Natural killer cell (primary cell): ENCODE data around the gene FUT8. TPM values are rescaled to one million over a fixed set of nuclear protein-coding genes. Genes with fewer than 3 reads are reported as not detected.

Experiments used
- ATAC-seq, 3 donors: fragments of 150-1000 bp in 2 of 3; fragments of 200-7000 bp in 1 of 3; cut with Tn5 transposase; 1 replicate in 1 of 3; 2 replicates in 2 of 3; pipeline ENCODE4 v1.10.0; 2021; ENCODE audit warnings: mild to moderate bottlenecking in 2 of 3, moderate library complexity in 2 of 3
- DNase-seq, 2 donors: peaks; one replicate each; pipeline versions ENCODE4 v3.0.0 to v3.0.0-alpha.2; 2013 to 2021; ENCODE audit warnings: mixed read lengths in 1 of 2
- H3K27ac ChIP-seq: one replicate; pipeline ENCODE4 v1.5.1; 2013; ENCODE audit warnings: mild to moderate bottlenecking, low read length
- H3K27me3 ChIP-seq: one replicate; pipeline ENCODE4 v1.6.1; 2013; ENCODE audit warnings: low read length; ENCODE audit not compliant: control insufficient read depth, insufficient read depth
- H3K36me3 ChIP-seq: one replicate; pipeline ENCODE4 v1.6.1; 2013; ENCODE audit warnings: low read length; ENCODE audit not compliant: control insufficient read depth, insufficient read depth
- H3K4me1 ChIP-seq: one replicate; pipeline ENCODE4 v1.6.1; 2013; ENCODE audit warnings: low read length; ENCODE audit not compliant: control insufficient read depth, insufficient read depth
- H3K4me3 ChIP-seq: one replicate; pipeline ENCODE4 v1.5.1; 2013; ENCODE audit warnings: low read length
- H3K9me3 ChIP-seq: one replicate; pipeline ENCODE4 v1.6.1; 2013; ENCODE audit warnings: low read length; ENCODE audit not compliant: control insufficient read depth, insufficient read depth
- H3K27ac Mint-ChIP-seq, 2 donors: one replicate each; pipeline ENCODE4 v1.8.0; 2022; ENCODE audit warnings: mild to moderate bottlenecking in 2 of 2, mixed read lengths in 2 of 2, moderate library complexity in 1 of 2
- H3K27me3 Mint-ChIP-seq, 2 donors: one replicate each; pipeline ENCODE4 v1.8.0; 2022; ENCODE audit warnings: low read depth in 2 of 2, mixed read lengths in 2 of 2
- H3K36me3 Mint-ChIP-seq: one replicate; pipeline ENCODE4 v1.8.0; 2022; ENCODE audit warnings: mixed read lengths
- H3K4me1 Mint-ChIP-seq, 2 donors: one replicate each; pipeline ENCODE4 v1.8.0; 2022; ENCODE audit warnings: mixed read lengths in 2 of 2
- H3K4me3 Mint-ChIP-seq: one replicate; pipeline ENCODE4 v1.8.0; 2022; ENCODE audit warnings: mild to moderate bottlenecking, moderate library complexity, mixed read lengths
- H3K9me3 Mint-ChIP-seq, 2 donors: one replicate each; pipeline ENCODE4 v1.8.0; 2022; ENCODE audit warnings: mixed read lengths in 2 of 2
- CTCF ChIP-seq: fragments of 200-600 bp; IDR thresholded peaks from one replicate; pipeline ENCODE4 v1.8.0; 2022; ENCODE audit warnings: antibody characterized with exemption
- WGBS: methylation state at CpG from one replicate; pipeline ENCODE4 v1.1.7; 2013; ENCODE audit warnings: missing lambda C conversion rate; ENCODE audit not compliant: insufficient coverage; 5-methylcytosine and 5-hydroxymethylcytosine counted together
- intact Hi-C: fragments of 100-400 bp; cut with micrococcal nuclease; formaldehyde crosslinking; loops from one replicate; pipeline ENCODE4 v1.14.2; 2022
- total RNA-seq, 4 donors: library from RNA; stranded (reverse); fragments of 120-200 nt in 1 of 4; gene quantifications; one replicate each; pipeline versions ENCODE4 v1.2.3 to v1.2.4, GENCODE V29; 2013 to 2022

FUT8 gene
- total RNA-seq, 3 donors from 2014 or later (not counting 1 experiment from before 2014, with no cell fraction given), result 20.7 to 29.2 (median 21.2) TPM

GRCh38 chr14:65453807-65454480 lies 41.4 kb downstream of the FUT8 start:
- H3K9me3 ChIP-seq, result peaks cover 3% of the 10 kb centered on the region
- 100% methylated on average over 2 of the region's 3 CpGs for WGBS
- peaks cover 9% of the 10 kb centered on the region for H3K36me3 ChIP-seq
- H3K4me3 ChIP-seq, result no peak overlapping the region
- no peak for DNase-seq
- no peaks in the 10 kb centered on the region for H3K27me3 Mint-ChIP-seq
- ATAC-seq, result no peak
- H3K4me1 Mint-ChIP-seq, result peaks cover 4 to 20% of the 10 kb centered on the region in 2 donors
- no peak for TF ChIP-seq CTCF
- no peaks in the 10 kb centered on the region for H3K36me3 Mint-ChIP-seq
- no peaks in the 10 kb centered on the region for H3K4me1 ChIP-seq
- intact Hi-C loops, result no loop called here
- no peak overlapping the region for H3K27ac ChIP-seq
- H3K27ac Mint-ChIP-seq, result no peak overlapping the region
- H3K27me3 ChIP-seq, result no peaks in the 10 kb centered on the region
- no peak overlapping the region for H3K4me3 Mint-ChIP-seq
- H3K9me3 Mint-ChIP-seq, result peaks cover 0 to 2% of the 10 kb centered on the region in 2 donors

GRCh38 chr14:65456247-65456646 lies 43.7 kb downstream of the FUT8 start:
- ATAC-seq, result no peak
- H3K27ac ChIP-seq, result no peak overlapping the region
- intact Hi-C loops, result no loop called here
- H3K4me1 ChIP-seq, result no peaks in the 10 kb centered on the region
- Mint-ChIP-seq H3K4me3 (no peak overlapping the region), H3K36me3 (no peaks in the 10 kb centered on the region), H3K27me3 (no peaks in the 10 kb centered on the region), H3K4me1 (peaks cover 5 to 25% of the 10 kb centered on the region in 2 donors), H3K27ac (no peak overlapping the region), H3K9me3 (peaks cover 0 to 2% of the 10 kb centered on the region in 2 donors)
- no peaks in the 10 kb centered on the region for H3K27me3 ChIP-seq
- no peak for DNase-seq
- no peak for TF ChIP-seq CTCF
- no peak overlapping the region for H3K4me3 ChIP-seq
- peaks cover 2% of the 10 kb centered on the region for H3K9me3 ChIP-seq
- no CpG with 5 or more reads among the region's 1 CpG for WGBS
- peaks cover 16% of the 10 kb centered on the region for H3K36me3 ChIP-seq

DNA sequence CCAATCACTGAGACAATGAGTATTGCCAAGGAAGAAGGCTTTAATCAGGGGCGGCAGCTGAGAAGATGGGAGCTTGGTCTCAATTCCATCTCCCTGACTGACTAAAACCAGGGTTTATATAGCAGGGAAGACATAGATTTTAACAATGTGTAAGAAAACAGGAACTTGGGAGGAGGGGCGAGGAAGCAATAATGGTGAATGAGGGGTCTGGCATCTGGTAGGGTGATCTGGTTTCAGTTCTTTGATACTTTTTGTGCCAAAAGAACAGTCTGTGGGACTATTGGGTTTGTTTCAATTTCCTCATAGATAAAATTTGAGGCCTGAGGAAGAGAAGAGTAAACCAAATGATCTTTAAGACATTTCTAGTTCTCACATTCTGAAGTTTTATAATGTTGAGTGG lies 49.2 kb downstream of the FUT8 start:
- Mint-ChIP-seq H3K36me3 (no peaks in the 10 kb centered on the region), H3K4me3 (no peak overlapping the region), H3K4me1 (peaks cover 13 to 20% of the 10 kb centered on the region in 2 donors)

More for the DNA sequence above, 49.2 kb downstream of the FUT8 start:
- ATAC-seq (no peak), DNase-seq (no peak)
- H3K4me3 ChIP-seq, result no peak overlapping the region
- Mint-ChIP-seq H3K27ac (peak overlapping the region in 1 of 2 donors; percentile 11), H3K27me3 (no peaks in the 10 kb centered on the region), H3K9me3 (no peaks in the 10 kb centered on the region)
- H3K9me3 ChIP-seq, result no peaks in the 10 kb centered on the region
- WGBS, result 53% methylated on average over 2 of the region's 2 CpGs
- H3K36me3 ChIP-seq, result peaks cover 14% of the 10 kb centered on the region
- intact Hi-C loops, result no loop called here
- no peak overlapping the region for H3K27ac ChIP-seq
- TF ChIP-seq CTCF, result no peak
- no peaks in the 10 kb centered on the region for H3K27me3 ChIP-seq
- H3K4me1 ChIP-seq, result no peaks in the 10 kb centered on the region
